Mammary epithelial cell (primary cell): ENCODE data around the gene SORCS2.

ENCODE experiments used
- EZH2 ChIP-seq: IDR thresholded peaks from 2 replicates; pipeline ENCODE4 v1.6.1; 2012; ENCODE audit warnings: low read length, inconsistent platforms, borderline replicate concordance
- TF ChIP-seq, protein P1 (sequence below), 2 donors: IDR thresholded peaks in 1 of 2; conservative IDR thresholded peaks in 1 of 2; 2 replicates each; pipeline ENCODE4 v1.5.1; 2011 to 2012; ENCODE audit warnings: inconsistent platforms in 2 of 2, low read length in 2 of 2, mild to moderate bottlenecking in 2 of 2, control low read depth in 1 of 2, low read depth in 1 of 2; ENCODE audit not compliant: insufficient read depth in 1 of 2; ENCODE audit errors: extremely low read depth in 1 of 2

DNA sequence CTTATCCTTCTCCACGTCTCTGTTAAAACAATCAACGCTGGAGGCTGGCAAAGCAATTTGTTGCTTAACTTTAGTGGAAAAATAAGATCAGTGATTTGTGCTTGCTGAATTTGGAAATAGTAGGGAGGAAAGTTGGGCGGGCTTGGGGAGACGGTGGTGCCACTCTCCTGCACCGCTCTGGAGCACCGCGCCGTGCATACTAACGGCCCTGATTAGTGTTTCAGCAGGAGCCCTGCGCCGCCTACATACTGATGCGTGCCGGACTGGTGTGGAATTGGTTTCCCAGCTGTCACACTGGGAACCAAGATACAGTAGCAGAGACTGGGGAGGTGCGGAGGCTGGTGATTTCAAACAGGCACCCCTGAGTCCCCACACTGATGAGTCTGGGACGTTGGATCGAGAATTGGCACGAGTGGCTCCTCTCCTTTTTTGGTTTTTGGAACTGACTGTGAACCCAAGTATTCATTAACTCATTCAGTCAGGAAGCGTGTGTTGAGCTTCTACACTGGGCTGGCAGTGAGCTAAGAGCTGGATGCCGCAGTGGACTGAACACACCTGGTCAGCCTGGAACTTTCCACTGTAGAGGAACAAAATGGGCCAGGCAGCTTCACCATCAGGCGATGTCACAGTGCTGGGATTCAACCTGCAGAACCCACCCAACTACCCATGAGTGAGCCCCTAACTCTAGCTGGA is 271.4 kb downstream of the SORCS2 start:
- TF ChIP-seq, protein P1, sequence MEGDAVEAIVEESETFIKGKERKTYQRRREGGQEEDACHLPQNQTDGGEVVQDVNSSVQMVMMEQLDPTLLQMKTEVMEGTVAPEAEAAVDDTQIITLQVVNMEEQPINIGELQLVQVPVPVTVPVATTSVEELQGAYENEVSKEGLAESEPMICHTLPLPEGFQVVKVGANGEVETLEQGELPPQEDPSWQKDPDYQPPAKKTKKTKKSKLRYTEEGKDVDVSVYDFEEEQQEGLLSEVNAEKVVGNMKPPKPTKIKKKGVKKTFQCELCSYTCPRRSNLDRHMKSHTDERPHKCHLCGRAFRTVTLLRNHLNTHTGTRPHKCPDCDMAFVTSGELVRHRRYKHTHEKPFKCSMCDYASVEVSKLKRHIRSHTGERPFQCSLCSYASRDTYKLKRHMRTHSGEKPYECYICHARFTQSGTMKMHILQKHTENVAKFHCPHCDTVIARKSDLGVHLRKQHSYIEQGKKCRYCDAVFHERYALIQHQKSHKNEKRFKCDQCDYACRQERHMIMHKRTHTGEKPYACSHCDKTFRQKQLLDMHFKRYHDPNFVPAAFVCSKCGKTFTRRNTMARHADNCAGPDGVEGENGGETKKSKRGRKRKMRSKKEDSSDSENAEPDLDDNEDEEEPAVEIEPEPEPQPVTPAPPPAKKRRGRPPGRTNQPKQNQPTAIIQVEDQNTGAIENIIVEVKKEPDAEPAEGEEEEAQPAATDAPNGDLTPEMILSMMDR (conservative IDR thresholded peaks at IDR 0.05 in 1 of 2, IDR thresholded peaks at IDR 0.05 in 1 of 2; ENCODE audit: extremely low read depth in 1 of 2, insufficient read depth in 1 of 2, low read depth in 1 of 2, low read length in 2 of 2), result no peak
- no peak for TF ChIP-seq EZH2
